Duodenal mucosa (tissue), 2 donors: ENCODE results near the gene TET2.

ENCODE experiments used
- H3K27ac ChIP-seq: one replicate; pipeline ENCODE4 v1.7.0; 2013; ENCODE audit warnings: low read depth, low read length
- H3K27me3 ChIP-seq, 2 donors: one replicate each; pipeline ENCODE4 v1.7.0; 2013; ENCODE audit warnings: low read length in 2 of 2, control low read depth in 1 of 2; ENCODE audit not compliant: insufficient read depth in 2 of 2, control insufficient read depth in 1 of 2
- H3K36me3 ChIP-seq, 2 donors: one replicate each; pipeline ENCODE4 v1.7.0; 2013; ENCODE audit warnings: low read length in 2 of 2, control low read depth in 1 of 2; ENCODE audit not compliant: insufficient read depth in 2 of 2, control insufficient read depth in 1 of 2
- H3K4me1 ChIP-seq, 2 donors: one replicate each; pipeline ENCODE4 v1.7.0; 2013; ENCODE audit warnings: low read length in 2 of 2, control low read depth in 1 of 2; ENCODE audit not compliant: insufficient read depth in 2 of 2, control insufficient read depth in 1 of 2
- H3K4me3 ChIP-seq, 2 donors: one replicate each; pipeline ENCODE4 v1.7.0; 2013; ENCODE audit warnings: low read length in 2 of 2, low read depth in 1 of 2
- H3K9ac ChIP-seq, 2 donors: one replicate each; pipeline ENCODE4 v1.7.0; 2013; ENCODE audit warnings: low read length in 2 of 2, low read depth in 1 of 2
- H3K9me3 ChIP-seq, 2 donors: one replicate each; pipeline ENCODE4 v1.7.0; 2013; ENCODE audit warnings: low read length in 2 of 2, control low read depth in 1 of 2; ENCODE audit not compliant: control insufficient read depth in 1 of 2

Gene TET2

GRCh38 chr4:105140684-105141490 lies 5.8 kb upstream of the TET2 start:
- Histone ChIP-seq H3K27ac (no peak overlapping the region), H3K4me1 (peaks cover 2 to 6% of the 10 kb centered on the region in 2 donors), H3K36me3 (no peaks in the 10 kb centered on the region), H3K9me3 (no peaks in the 10 kb centered on the region), H3K4me3 (no peak overlapping the region), H3K9ac (no peak overlapping the region), H3K27me3 (no peaks in the 10 kb centered on the region)

GRCh38 chr4:105145156-105145902 lies 1.3 kb upstream of the TET2 start:
- peaks cover 2 to 18% of the 10 kb centered on the region in 2 donors for H3K4me1 ChIP-seq
- H3K9ac ChIP-seq = peak overlapping the region; percentile 77 to 99
- H3K27ac ChIP-seq = peak overlapping the region; percentile 83
- H3K9me3 ChIP-seq = no peaks in the 10 kb centered on the region
- peak overlapping the region; percentile 97 to 99 for H3K4me3 ChIP-seq
- H3K36me3 ChIP-seq = no peaks in the 10 kb centered on the region
- no peaks in the 10 kb centered on the region for H3K27me3 ChIP-seq

GRCh38 chr4:105145903-105146275 lies 787 bp upstream of the TET2 start:
- peak overlapping the region; percentile 97 to 99 for H3K4me3 ChIP-seq
- no peaks in the 10 kb centered on the region for H3K36me3 ChIP-seq
- H3K27me3 ChIP-seq = no peaks in the 10 kb centered on the region
- no peaks in the 10 kb centered on the region for H3K9me3 ChIP-seq
- H3K4me1 ChIP-seq = peaks cover 2 to 21% of the 10 kb centered on the region in 2 donors
- H3K9ac ChIP-seq = peak overlapping the region; percentile 77 to 99
- peak overlapping the region; percentile 83 for H3K27ac ChIP-seq

GRCh38 chr4:105147016-105147552 lies 408 bp downstream of the TET2 start:
- H3K36me3 ChIP-seq = no peaks in the 10 kb centered on the region
- H3K9ac ChIP-seq = peak overlapping the region; percentile 99
- H3K27ac ChIP-seq = peak overlapping the region; percentile 83
- peaks cover 0 to 16% of the 10 kb centered on the region in 2 donors for H3K4me1 ChIP-seq
- peak overlapping the region; percentile 97 to 99 for H3K4me3 ChIP-seq
- H3K9me3 ChIP-seq = no peaks in the 10 kb centered on the region
- no peaks in the 10 kb centered on the region for H3K27me3 ChIP-seq

- peak overlapping the region; percentile 99 for H3K9ac ChIP-seq
- H3K36me3 ChIP-seq = no peaks in the 10 kb centered on the region
- H3K9me3 ChIP-seq = no peaks in the 10 kb centered on the region
- H3K27me3 ChIP-seq = no peaks in the 10 kb centered on the region
- H3K4me1 ChIP-seq = peaks cover 0 to 16% of the 10 kb centered on the region in 2 donors
- peak overlapping the region; percentile 97 to 99 for H3K4me3 ChIP-seq
- peak overlapping the region; percentile 83 for H3K27ac ChIP-seq
These were observed 981 bp downstream of the TET2 start for GRCh38 chr4:105147553-105148161.

- Histone ChIP-seq H3K27ac (no peak overlapping the region), H3K4me3 (peak overlapping the region; percentile 97 to 99), H3K27me3 (no peaks in the 10 kb centered on the region), H3K9me3 (no peaks in the 10 kb centered on the region), H3K9ac (peak overlapping the region; percentile 56 to 99), H3K36me3 (no peaks in the 10 kb centered on the region), H3K4me1 (peaks cover 0 to 16% of the 10 kb centered on the region in 2 donors)
These were observed 1.7 kb downstream of the TET2 start for GRCh38 chr4:105148356-105148755.

GRCh38 chr4:105148776-105149175 lies 2.1 kb downstream of the TET2 start:
- Histone ChIP-seq H3K36me3 (no peaks in the 10 kb centered on the region), H3K27ac (no peak overlapping the region), H3K9me3 (no peaks in the 10 kb centered on the region), H3K27me3 (no peaks in the 10 kb centered on the region), H3K4me3 (peak overlapping the region; percentile 37 to 99), H3K4me1 (peaks cover 0 to 16% of the 10 kb centered on the region in 2 donors), H3K9ac (no peak overlapping the region)

- H3K9ac ChIP-seq = no peak overlapping the region
- H3K4me1 ChIP-seq = peaks cover 0 to 16% of the 10 kb centered on the region in 2 donors
- H3K27ac ChIP-seq = no peak overlapping the region
- no peaks in the 10 kb centered on the region for H3K27me3 ChIP-seq
- H3K4me3 ChIP-seq = peak overlapping the region; percentile 37
- H3K9me3 ChIP-seq = no peaks in the 10 kb centered on the region
- no peaks in the 10 kb centered on the region for H3K36me3 ChIP-seq
These were observed 3.1 kb downstream of the TET2 start for GRCh38 chr4:105149771-105150170.

GRCh38 chr4:105150503-105150902 lies 3.8 kb downstream of the TET2 start:
- H3K36me3 ChIP-seq = no peaks in the 10 kb centered on the region
- no peak overlapping the region for H3K9ac ChIP-seq
- H3K27me3 ChIP-seq = no peaks in the 10 kb centered on the region
- H3K27ac ChIP-seq = no peak overlapping the region
- H3K4me1 ChIP-seq = peaks cover 0 to 20% of the 10 kb centered on the region in 2 donors
- H3K9me3 ChIP-seq = no peaks in the 10 kb centered on the region
- no peak overlapping the region for H3K4me3 ChIP-seq

- H3K27ac ChIP-seq = no peak overlapping the region
- H3K27me3 ChIP-seq = no peaks in the 10 kb centered on the region
- no peaks in the 10 kb centered on the region for H3K9me3 ChIP-seq
- H3K4me1 ChIP-seq = peaks cover 0 to 31% of the 10 kb centered on the region in 2 donors
- no peak overlapping the region for H3K4me3 ChIP-seq
- H3K36me3 ChIP-seq = no peaks in the 10 kb centered on the region
- H3K9ac ChIP-seq = no peak overlapping the region
These were observed 7.1 kb downstream of the TET2 start for GRCh38 chr4:105153749-105154148.
